ENCODE results near the gene CAPN2.

Gene CAPN2

GRCh38 chr1:223712194-223712849, at the start of gene CAPN2:
Gene CAPN2, plus strand, starts transcription at chr1:223712539. Its CDS starts 102 bp downstream, at chr1:223712641.
- Histone ChIP-seq H3K9me3 (ENCODE audit: control insufficient read depth, insufficient read depth, low read depth, low read length) (no peaks in the 10 kb centered on the region), H3K27ac (ENCODE audit: extremely low read depth, low read depth, low read length) (peak within 1 kb of the TSS; percentile 95), H3K4me1 (ENCODE audit: control insufficient read depth, insufficient read depth, low read length) (peaks cover 46% of the 10 kb centered on the region), H3K36me3 (ENCODE audit: control insufficient read depth in 2 of 2, insufficient read depth in 1 of 2, low read length in 2 of 2) (peaks cover 0 to 7% of the 10 kb centered on the region in 2 experiments; a peak in 1 of 3 replicates), H3K4me3 (ENCODE audit: low read depth, low read length) (peak within 1 kb of the TSS; percentile 86)
- ChIA-PET POLR2A (interaction anchor here (0.9 to 1.0 kb wide), 2 partner anchors 11 to 886 kb away, joined by 3 to 4 read pairs; no protein-coding TSS in a partner anchor), CTCF (interaction anchor here (0.6 to 3.2 kb wide), 13 partner anchors 8 to 84 kb away, joined by 3 to 19 read pairs (median 5); no protein-coding TSS in a partner anchor)
- TF ChIP-seq, protein P1, sequence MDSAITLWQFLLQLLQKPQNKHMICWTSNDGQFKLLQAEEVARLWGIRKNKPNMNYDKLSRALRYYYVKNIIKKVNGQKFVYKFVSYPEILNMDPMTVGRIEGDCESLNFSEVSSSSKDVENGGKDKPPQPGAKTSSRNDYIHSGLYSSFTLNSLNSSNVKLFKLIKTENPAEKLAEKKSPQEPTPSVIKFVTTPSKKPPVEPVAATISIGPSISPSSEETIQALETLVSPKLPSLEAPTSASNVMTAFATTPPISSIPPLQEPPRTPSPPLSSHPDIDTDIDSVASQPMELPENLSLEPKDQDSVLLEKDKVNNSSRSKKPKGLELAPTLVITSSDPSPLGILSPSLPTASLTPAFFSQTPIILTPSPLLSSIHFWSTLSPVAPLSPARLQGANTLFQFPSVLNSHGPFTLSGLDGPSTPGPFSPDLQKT (IDR thresholded peaks at IDR 0.05; ENCODE audit: borderline replicate concordance, low read depth, low read length): no peak
- TF ChIP-seq ZNF670 (tag by site-specific recombination; IDR thresholded peaks at IDR 0.05; ENCODE audit: low read depth) (no peak), ZNF239 (tag by site-specific recombination; IDR thresholded peaks at IDR 0.05) (no peak), ZNF529 (tag by site-specific recombination; IDR thresholded peaks at IDR 0.05; ENCODE audit: insufficient replicate concordance) (no peak), RBAK (tag by site-specific recombination; IDR thresholded peaks at IDR 0.05) (no peak), GLI4 (tag by site-specific recombination; IDR thresholded peaks at IDR 0.05) (0 out of 2 replicates have a peak, but pooled peaks have one; percentile 12), ZNF350 (tag by site-specific recombination; IDR thresholded peaks at IDR 0.05) (no peak), ZNF169 (tag by site-specific recombination; IDR thresholded peaks at IDR 0.05) (no peak), ZSCAN16 (tag by site-specific recombination; IDR thresholded peaks at IDR 0.05) (peak; percentile 90; the same call in 1 of the 2 replicates), SP3 (tag by site-specific recombination; IDR thresholded peaks at IDR 0.05) (0 out of 2 replicates have a peak, but pooled peaks have one; percentile 22), ZNF416 (tag by site-specific recombination; IDR thresholded peaks at IDR 0.05) (no peak), SETDB1 (IDR thresholded peaks at IDR 0.05; ENCODE audit: insufficient read length, low read length) (no peak), SALL2 (tag by site-specific recombination; IDR thresholded peaks at IDR 0.05; ENCODE audit: borderline replicate concordance) (no peak), ZNF211 (tag by site-specific recombination; IDR thresholded peaks at IDR 0.05; ENCODE audit: low read depth) (no peak), ZBTB20 (tag by site-specific recombination; IDR thresholded peaks at IDR 0.05) (peak; percentile 95), ZNF292 (tag by site-specific recombination; IDR thresholded peaks at IDR 0.05; ENCODE audit: borderline replicate concordance, low read depth) (no peak), ZNF311 (tag by site-specific recombination; IDR thresholded peaks at IDR 0.05; ENCODE audit: borderline replicate concordance) (no peak), ZNF585B (tag by site-specific recombination; IDR thresholded peaks at IDR 0.05) (no peak), ZBTB49 (tag by site-specific recombination; IDR thresholded peaks at IDR 0.05; ENCODE audit: low read depth) (no peak), REPIN1 (tag by site-specific recombination; IDR thresholded peaks at IDR 0.05; ENCODE audit: low read depth) (no peak), ZNF184 (tag by site-specific recombination; IDR thresholded peaks at IDR 0.05) (no peak), ZNF266 (tag by site-specific recombination; IDR thresholded peaks at IDR 0.05; ENCODE audit: low read depth) (no peak)
- TF ChIP-seq, protein P2, sequence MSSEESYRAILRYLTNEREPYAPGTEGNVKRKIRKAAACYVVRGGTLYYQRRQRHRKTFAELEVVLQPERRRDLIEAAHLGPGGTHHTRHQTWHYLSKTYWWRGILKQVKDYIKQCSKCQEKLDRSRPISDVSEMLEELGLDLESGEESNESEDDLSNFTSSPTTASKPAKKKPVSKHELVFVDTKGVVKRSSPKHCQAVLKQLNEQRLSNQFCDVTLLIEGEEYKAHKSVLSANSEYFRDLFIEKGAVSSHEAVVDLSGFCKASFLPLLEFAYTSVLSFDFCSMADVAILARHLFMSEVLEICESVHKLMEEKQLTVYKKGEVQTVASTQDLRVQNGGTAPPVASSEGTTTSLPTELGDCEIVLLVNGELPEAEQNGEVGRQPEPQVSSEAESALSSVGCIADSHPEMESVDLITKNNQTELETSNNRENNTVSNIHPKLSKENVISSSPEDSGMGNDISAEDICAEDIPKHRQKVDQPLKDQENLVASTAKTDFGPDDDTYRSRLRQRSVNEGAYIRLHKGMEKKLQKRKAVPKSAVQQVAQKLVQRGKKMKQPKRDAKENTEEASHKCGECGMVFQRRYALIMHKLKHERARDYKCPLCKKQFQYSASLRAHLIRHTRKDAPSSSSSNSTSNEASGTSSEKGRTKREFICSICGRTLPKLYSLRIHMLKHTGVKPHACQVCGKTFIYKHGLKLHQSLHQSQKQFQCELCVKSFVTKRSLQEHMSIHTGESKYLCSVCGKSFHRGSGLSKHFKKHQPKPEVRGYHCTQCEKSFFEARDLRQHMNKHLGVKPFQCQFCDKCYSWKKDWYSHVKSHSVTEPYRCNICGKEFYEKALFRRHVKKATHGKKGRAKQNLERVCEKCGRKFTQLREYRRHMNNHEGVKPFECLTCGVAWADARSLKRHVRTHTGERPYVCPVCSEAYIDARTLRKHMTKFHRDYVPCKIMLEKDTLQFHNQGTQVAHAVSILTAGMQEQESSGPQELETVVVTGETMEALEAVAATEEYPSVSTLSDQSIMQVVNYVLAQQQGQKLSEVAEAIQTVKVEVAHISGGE (tag by site-specific recombination; conservative IDR thresholded peaks at IDR 0.05; ENCODE audit: low read depth): no peak
- TF ChIP-seq, protein P3, sequence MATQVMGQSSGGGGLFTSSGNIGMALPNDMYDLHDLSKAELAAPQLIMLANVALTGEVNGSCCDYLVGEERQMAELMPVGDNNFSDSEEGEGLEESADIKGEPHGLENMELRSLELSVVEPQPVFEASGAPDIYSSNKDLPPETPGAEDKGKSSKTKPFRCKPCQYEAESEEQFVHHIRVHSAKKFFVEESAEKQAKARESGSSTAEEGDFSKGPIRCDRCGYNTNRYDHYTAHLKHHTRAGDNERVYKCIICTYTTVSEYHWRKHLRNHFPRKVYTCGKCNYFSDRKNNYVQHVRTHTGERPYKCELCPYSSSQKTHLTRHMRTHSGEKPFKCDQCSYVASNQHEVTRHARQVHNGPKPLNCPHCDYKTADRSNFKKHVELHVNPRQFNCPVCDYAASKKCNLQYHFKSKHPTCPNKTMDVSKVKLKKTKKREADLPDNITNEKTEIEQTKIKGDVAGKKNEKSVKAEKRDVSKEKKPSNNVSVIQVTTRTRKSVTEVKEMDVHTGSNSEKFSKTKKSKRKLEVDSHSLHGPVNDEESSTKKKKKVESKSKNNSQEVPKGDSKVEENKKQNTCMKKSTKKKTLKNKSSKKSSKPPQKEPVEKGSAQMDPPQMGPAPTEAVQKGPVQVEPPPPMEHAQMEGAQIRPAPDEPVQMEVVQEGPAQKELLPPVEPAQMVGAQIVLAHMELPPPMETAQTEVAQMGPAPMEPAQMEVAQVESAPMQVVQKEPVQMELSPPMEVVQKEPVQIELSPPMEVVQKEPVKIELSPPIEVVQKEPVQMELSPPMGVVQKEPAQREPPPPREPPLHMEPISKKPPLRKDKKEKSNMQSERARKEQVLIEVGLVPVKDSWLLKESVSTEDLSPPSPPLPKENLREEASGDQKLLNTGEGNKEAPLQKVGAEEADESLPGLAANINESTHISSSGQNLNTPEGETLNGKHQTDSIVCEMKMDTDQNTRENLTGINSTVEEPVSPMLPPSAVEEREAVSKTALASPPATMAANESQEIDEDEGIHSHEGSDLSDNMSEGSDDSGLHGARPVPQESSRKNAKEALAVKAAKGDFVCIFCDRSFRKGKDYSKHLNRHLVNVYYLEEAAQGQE (tag by site-specific recombination; IDR thresholded peaks at IDR 0.05): peak; percentile 69
- TF ChIP-seq, protein P4, sequence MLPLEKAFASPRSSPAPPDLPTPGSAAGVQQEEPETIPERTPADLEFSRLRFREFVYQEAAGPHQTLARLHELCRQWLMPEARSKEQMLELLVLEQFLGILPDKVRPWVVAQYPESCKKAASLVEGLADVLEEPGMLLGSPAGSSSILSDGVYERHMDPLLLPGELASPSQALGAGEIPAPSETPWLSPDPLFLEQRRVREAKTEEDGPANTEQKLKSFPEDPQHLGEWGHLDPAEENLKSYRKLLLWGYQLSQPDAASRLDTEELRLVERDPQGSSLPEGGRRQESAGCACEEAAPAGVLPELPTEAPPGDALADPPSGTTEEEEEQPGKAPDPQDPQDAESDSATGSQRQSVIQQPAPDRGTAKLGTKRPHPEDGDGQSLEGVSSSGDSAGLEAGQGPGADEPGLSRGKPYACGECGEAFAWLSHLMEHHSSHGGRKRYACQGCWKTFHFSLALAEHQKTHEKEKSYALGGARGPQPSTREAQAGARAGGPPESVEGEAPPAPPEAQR (tag by site-specific recombination; IDR thresholded peaks at IDR 0.05): no peak

Data from HEK293 (cell line).